ENCODE data around the gene MRPS27. TPM values are rescaled to one million over a fixed set of nuclear protein-coding genes. Genes with fewer than 3 reads are reported as not detected.
A peak's percentile ranks its signal among the peaks of the same experiment; 100 is the strongest.

Gene MRPS27
- 39.0 TPM for polyA plus RNA-seq (2013, experiment 1 of 2; ENCODE audit: insufficient read length)
- 39.4 TPM for polyA plus RNA-seq (2013, experiment 2 of 2; ENCODE audit: insufficient read length)

GRCh38 chr5:72319976-72320752 lies at the start of gene MRPS27, which contains the start of gene PTCD2:
Gene MRPS27, minus strand, starts transcription at chr5:72320240. Its CDS starts 19 bp downstream, at chr5:72320221.
Gene PTCD2, plus strand, starts transcription at chr5:72320373. Its CDS starts 10 bp downstream, at chr5:72320383.
- DNase-seq = peak; percentile 99

- DNase-seq = no peak
These were observed 49.7 kb upstream of the MRPS27 start for GRCh38 chr5:72369711-72370110.

GRCh38 chr5:72369301-72369700 lies 49.3 kb upstream of the MRPS27 start:
- no peak for DNase-seq

- DNase-seq = no peak
These were observed 48.2 kb upstream of the MRPS27 start for GRCh38 chr5:72368271-72368670.

- peak; percentile 82 for DNase-seq
These were observed 46.4 kb upstream of the MRPS27 start for GRCh38 chr5:72366324-72366976.

- no peak for DNase-seq
These were observed 44.9 kb upstream of the MRPS27 start for GRCh38 chr5:72364951-72365350.

- DNase-seq = no peak
These were observed 44.1 kb upstream of the MRPS27 start for GRCh38 chr5:72364171-72364570.

GRCh38 chr5:72363166-72363802 lies 43.2 kb upstream of the MRPS27 start:
- DNase-seq = peak; percentile 93

GRCh38 chr5:72359886-72360285 lies 39.8 kb upstream of the MRPS27 start:
- DNase-seq = no peak

GRCh38 chr5:72358925-72359324 lies 38.9 kb upstream of the MRPS27 start:
- no peak for DNase-seq

- DNase-seq = no peak
These were observed 36.3 kb upstream of the MRPS27 start for GRCh38 chr5:72356361-72356760.

GRCh38 chr5:72355706-72356299 lies 35.8 kb upstream of the MRPS27 start:
- peak; percentile 50 for DNase-seq

- DNase-seq = peak; percentile 53
These were observed 33.0 kb upstream of the MRPS27 start for GRCh38 chr5:72353046-72353445.

GRCh38 chr5:72352616-72353015 lies 32.6 kb upstream of the MRPS27 start:
- no peak for DNase-seq

GRCh38 chr5:72351376-72351775 lies 31.3 kb upstream of the MRPS27 start:
- DNase-seq = no peak

- peak; percentile 94 for DNase-seq
These were observed 27.8 kb upstream of the MRPS27 start for GRCh38 chr5:72347801-72348308.

GRCh38 chr5:72346398-72346797 lies 26.4 kb upstream of the MRPS27 start:
- no peak for DNase-seq

GRCh38 chr5:72338689-72339209 lies 18.7 kb upstream of the MRPS27 start:
- DNase-seq = no peak

GRCh38 chr5:72337159-72337558 lies 17.1 kb upstream of the MRPS27 start:
- no peak for DNase-seq

- DNase-seq = no peak
These were observed 10.7 kb upstream of the MRPS27 start for GRCh38 chr5:72330712-72331111.

GRCh38 chr5:72328172-72328571 lies 8.1 kb upstream of the MRPS27 start:
- peak; percentile 17 for DNase-seq

- no peak for DNase-seq
These were observed 6.2 kb upstream of the MRPS27 start for GRCh38 chr5:72326306-72326649.
